Measurements from ENCODE around the gene SENP2.

SENP2 gene

DNA sequence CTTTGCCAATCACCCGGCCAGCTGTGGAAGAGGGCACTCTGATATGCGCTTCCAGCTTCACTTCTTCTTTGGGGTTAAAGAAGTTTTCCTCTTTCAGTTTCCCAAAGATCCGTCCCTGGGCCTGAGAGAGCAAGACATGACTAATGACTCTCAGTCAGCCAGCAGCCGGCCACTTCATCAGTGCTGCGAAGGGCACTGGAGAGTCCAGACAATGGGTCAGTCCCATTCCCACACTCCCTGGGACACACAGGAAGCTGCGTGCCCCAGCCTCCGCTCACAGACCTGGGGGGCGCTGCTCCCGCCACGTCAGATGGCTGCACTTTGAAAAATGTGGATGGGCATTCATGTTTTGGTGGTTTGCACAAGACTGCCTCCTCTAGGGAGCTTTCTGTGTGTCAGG is 63.3 kb downstream of the SENP2 start:
- Histone ChIP-seq H3K27me3 (ENCODE audit: control insufficient read depth, insufficient read depth, low read length) (no peaks in the 10 kb centered on the region), H3K9ac (ENCODE audit: low read depth, low read length) (no peak overlapping the region), H3K9me3 (replicated peaks; ENCODE audit: low read length) (no peaks in the 10 kb centered on the region), H3K4me3 (ENCODE audit: low read length) (no peak overlapping the region), H3K4me2 (ENCODE audit: low read length) (no peak overlapping the region), H3K36me3 (ENCODE audit: insufficient read depth, low read length) (peaks cover 82% of the 10 kb centered on the region), H3K4me1 (ENCODE audit: control insufficient read depth, insufficient read depth, low read length) (peaks cover 13% of the 10 kb centered on the region)

DNA sequence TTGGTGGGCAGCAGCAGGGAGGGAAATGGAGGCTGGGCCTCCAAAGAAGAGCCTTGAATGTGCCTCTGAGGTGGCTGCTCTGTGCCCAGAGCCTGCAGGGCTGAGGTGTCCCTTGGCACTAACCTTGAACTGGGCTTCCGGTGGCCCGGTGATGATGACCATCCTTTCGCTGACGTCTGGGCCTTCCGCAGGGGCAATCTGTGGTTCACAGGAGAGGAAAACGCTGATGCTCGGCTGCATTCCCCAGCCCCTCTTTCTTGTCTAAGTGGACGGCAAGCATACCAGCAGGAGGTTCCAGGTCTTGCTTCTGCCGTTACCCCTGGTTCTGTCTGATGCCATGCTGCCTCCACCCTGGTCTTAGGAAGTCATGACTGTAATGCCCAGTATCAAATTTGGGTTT is 65.9 kb downstream of the SENP2 start:
- Histone ChIP-seq H3K4me2 (ENCODE audit: low read length) (no peak overlapping the region), H3K4me1 (ENCODE audit: control insufficient read depth, insufficient read depth, low read length) (peaks cover 15% of the 10 kb centered on the region), H3K27me3 (ENCODE audit: control insufficient read depth, insufficient read depth, low read length) (no peaks in the 10 kb centered on the region), H3K4me3 (ENCODE audit: low read length) (no peak overlapping the region), H3K36me3 (ENCODE audit: insufficient read depth, low read length) (peaks cover 74% of the 10 kb centered on the region), H3K9me3 (replicated peaks; ENCODE audit: low read length) (no peaks in the 10 kb centered on the region), H3K9ac (ENCODE audit: low read depth, low read length) (no peak overlapping the region)

DNA sequence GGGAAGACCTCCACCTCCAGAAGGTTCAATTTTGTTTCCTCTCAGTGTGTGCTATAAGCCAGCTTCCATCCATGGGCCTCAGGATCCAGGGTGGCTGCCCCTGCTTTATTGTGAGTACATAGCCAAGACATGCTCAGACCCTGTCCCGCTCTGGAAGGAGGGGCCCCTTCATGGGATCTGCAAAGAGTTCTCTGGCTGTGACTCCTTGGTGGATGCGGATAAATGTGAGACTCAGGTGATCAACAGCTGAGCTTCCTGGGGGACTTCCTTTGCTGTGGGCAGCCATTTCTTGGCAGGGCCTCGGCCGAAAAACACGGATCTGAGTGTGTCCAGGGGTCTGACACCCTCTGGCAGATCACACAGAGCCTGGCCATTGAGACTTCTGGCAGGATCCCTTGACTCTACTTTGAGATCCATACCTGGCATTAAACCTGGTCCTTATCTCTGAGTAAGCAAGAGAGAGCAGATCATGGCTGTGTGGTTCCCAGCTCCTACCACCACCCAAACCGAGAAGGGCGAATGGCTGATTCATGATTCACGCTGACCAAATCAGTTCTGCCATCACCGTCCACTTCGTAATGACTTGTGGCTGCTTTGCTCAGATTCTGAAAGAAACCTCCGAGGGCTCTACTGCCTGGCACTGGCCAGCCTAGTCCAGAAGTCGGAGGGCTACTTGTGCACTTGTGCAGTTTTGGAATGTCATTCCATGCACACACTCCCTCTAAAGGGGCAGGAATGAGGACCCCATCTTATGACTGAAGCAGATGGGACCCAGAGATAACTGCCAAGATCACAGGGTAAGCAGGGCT is 68.1 kb downstream of the SENP2 start:
- H3K4me3 ChIP-seq (ENCODE audit: low read length) = no peak overlapping the region
- H3K9ac ChIP-seq (ENCODE audit: low read depth, low read length) = no peak overlapping the region
- no peaks in the 10 kb centered on the region for H3K9me3 ChIP-seq (replicated peaks; ENCODE audit: low read length)
- no peaks in the 10 kb centered on the region for H3K27me3 ChIP-seq (ENCODE audit: control insufficient read depth, insufficient read depth, low read length)
- H3K4me1 ChIP-seq (ENCODE audit: control insufficient read depth, insufficient read depth, low read length) = peaks cover 34% of the 10 kb centered on the region
- no peak overlapping the region for H3K4me2 ChIP-seq (ENCODE audit: low read length)
- peaks cover 68% of the 10 kb centered on the region for H3K36me3 ChIP-seq (ENCODE audit: insufficient read depth, low read length)

DNA sequence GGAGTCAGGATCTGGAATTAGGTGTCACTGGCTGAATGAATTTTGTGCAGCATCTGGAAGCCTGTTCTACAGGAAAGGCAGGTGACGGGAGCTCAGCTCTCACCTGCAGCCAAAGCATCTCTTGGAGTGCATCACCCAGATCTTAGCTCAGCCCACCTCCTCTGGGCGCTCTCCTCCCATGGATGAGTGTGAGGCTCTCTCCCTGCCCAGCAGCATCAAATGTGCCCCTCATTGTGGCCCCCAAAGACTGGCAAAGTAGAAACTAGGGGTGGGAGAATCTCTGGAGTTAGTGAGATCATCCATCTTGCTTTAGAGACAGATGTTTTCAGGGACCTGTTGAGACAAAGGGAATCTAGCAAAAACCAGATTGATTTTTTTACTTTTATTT is 68.7 kb downstream of the SENP2 start:
- Histone ChIP-seq H3K27me3 (ENCODE audit: control insufficient read depth, insufficient read depth, low read length) (no peaks in the 10 kb centered on the region), H3K36me3 (ENCODE audit: insufficient read depth, low read length) (peaks cover 62% of the 10 kb centered on the region), H3K4me2 (ENCODE audit: low read length) (no peak overlapping the region), H3K9me3 (replicated peaks; ENCODE audit: low read length) (no peaks in the 10 kb centered on the region), H3K4me1 (ENCODE audit: control insufficient read depth, insufficient read depth, low read length) (peaks cover 40% of the 10 kb centered on the region), H3K4me3 (ENCODE audit: low read length) (no peak overlapping the region), H3K9ac (ENCODE audit: low read depth, low read length) (no peak overlapping the region)

DNA sequence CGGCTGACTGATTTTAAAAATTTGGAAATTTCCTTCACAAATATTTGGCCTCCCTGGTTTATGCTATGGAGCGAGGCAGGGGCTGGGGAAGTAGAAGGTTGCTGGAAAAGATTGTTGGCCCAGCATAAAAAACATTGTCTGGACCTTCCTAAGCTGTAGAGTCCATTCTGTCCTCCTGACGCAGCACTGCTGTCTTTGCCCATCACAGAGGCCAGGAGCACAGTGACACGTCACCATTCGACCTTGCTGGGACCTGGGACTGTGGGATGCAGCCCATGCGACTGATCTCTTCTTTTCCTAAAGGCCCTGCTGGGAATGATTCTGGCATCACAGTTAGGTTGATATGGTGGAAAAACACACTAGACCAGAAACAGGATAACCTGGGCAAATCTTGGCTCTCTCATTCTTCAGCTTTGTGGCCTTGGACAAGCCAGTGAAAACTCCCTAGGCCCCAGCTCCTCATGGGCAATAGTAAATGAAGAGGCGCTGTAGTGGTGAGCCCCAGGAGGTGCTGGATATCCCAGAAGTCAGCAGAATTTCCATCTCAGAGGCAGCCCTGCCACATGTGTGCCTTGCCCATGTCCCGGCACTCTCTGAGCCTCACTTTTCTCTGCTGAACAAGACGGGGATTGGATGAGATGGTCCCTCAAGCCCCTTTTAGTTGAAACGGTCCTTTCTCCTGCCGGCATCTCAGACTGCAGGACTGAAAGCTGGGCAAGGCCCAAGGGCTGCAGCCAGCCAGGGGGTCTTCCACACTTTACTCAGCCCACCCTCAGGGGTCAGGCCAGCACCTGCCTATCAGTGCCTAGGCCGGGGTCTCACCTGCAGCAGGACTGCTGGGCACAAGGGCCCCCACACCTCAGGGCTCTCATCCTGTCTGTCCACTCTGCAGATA is 69.6 kb downstream of the SENP2 start:
- Histone ChIP-seq H3K4me3 (ENCODE audit: low read length) (peak overlapping the region; percentile 37), H3K9me3 (replicated peaks; ENCODE audit: low read length) (no peaks in the 10 kb centered on the region), H3K4me2 (ENCODE audit: low read length) (peak overlapping the region; percentile 34), H3K4me1 (ENCODE audit: control insufficient read depth, insufficient read depth, low read length) (peaks cover 49% of the 10 kb centered on the region), H3K9ac (ENCODE audit: low read depth, low read length) (peak overlapping the region; percentile 78), H3K27me3 (ENCODE audit: control insufficient read depth, insufficient read depth, low read length) (no peaks in the 10 kb centered on the region), H3K36me3 (ENCODE audit: insufficient read depth, low read length) (peaks cover 60% of the 10 kb centered on the region)

DNA sequence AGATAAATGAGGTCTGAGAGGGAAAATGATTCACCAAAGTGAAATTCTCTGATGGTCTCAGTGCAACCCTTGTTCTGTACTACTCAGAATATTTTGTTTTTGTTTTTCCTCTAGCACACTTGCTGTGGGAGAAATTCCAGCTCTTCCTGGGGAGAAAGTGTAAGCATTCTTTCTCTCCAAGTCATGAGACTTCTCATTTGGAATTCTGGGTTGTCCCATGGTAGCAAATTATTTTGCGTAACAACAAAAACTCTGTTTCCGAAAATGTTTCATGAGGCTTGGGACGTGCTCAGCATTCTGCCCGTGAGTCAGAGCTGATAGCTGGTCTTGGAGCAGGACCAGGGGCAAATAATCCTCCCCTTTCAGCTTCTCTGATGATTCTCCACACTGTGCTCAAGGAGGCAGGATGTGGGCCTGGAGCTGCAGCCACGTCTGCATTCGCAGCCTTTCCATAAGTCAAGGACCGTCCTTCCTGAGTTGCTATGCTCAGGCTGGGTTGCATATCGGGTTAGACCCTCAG is 70.3 kb downstream of the SENP2 start:
- Histone ChIP-seq H3K4me3 (ENCODE audit: low read length) (no peak overlapping the region), H3K9me3 (replicated peaks; ENCODE audit: low read length) (no peaks in the 10 kb centered on the region), H3K27me3 (ENCODE audit: control insufficient read depth, insufficient read depth, low read length) (no peaks in the 10 kb centered on the region), H3K36me3 (ENCODE audit: insufficient read depth, low read length) (peaks cover 56% of the 10 kb centered on the region), H3K4me2 (ENCODE audit: low read length) (peak overlapping the region; percentile 34), H3K4me1 (ENCODE audit: control insufficient read depth, insufficient read depth, low read length) (peaks cover 56% of the 10 kb centered on the region), H3K9ac (ENCODE audit: low read depth, low read length) (peak overlapping the region; percentile 79)

DNA sequence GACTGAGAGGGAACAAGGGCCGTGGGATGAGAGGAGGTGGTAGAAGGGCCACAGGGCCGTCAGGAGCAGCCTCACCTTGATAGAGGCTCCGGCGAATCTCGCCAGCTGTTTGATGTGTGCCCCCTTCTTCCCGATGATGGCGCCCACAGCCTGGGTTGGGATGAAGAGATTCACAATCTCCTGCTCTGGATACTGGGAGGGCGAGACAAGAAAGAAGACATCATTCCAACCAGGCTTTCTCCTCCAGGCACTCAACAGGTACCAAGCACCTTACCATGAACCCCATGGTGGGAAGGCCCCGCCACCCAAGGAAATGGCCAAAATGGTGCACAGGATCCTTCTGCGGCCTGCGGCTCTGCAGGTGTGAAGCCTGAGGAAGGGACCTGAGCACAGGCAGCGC is 71.1 kb downstream of the SENP2 start:
- H3K27me3 ChIP-seq (ENCODE audit: control insufficient read depth, insufficient read depth, low read length) = no peaks in the 10 kb centered on the region
- peak overlapping the region; percentile 15 for H3K4me3 ChIP-seq (ENCODE audit: low read length)
- H3K9ac ChIP-seq (ENCODE audit: low read depth, low read length) = peak overlapping the region; percentile 79
- no peaks in the 10 kb centered on the region for H3K9me3 ChIP-seq (replicated peaks; ENCODE audit: low read length)
- H3K4me2 ChIP-seq (ENCODE audit: low read length) = peak overlapping the region; percentile 7
- H3K4me1 ChIP-seq (ENCODE audit: control insufficient read depth, insufficient read depth, low read length) = peaks cover 56% of the 10 kb centered on the region
- H3K36me3 ChIP-seq (ENCODE audit: insufficient read depth, low read length) = peaks cover 53% of the 10 kb centered on the region

DNA sequence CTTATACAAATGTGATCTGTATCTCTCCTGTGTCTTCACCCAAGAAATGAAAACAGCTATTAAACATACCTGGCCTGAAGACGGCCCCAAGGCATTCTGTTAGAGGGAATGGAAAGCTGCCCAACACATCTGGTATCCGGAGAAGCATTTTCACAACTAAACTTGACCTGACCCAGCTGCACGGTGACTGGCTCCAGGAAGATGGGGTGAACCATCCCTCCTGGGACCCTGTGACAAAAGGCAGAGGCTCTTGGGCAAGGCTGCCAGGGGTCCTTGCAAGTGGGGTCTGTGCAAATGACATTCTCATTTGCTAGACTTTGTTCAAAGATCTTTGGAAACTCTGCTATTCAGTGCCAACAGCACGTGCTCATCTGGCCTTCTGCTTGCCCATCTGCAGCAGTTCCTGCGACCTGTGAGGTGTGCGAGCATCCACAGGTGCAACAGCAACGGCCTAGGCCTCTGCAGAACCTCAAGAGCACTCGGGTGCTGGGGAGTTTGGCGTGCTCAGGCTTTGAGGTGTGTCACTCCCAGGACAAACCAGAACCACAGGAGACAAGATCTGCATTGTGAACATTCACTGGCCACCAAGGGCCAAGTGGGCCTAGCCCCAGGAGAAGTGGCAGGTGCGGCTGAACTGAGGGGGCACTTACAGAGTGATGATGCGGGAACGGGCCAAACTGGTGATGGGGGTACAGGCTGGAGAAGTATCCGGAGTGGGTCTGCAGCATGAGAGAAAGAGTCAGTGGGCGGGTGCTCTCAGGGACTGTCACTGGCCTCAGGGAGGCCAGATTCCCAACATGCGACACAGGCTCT is 71.8 kb downstream of the SENP2 start:
- no peaks in the 10 kb centered on the region for H3K9me3 ChIP-seq (replicated peaks; ENCODE audit: low read length)
- no peaks in the 10 kb centered on the region for H3K27me3 ChIP-seq (ENCODE audit: control insufficient read depth, insufficient read depth, low read length)
- H3K4me2 ChIP-seq (ENCODE audit: low read length) = peak overlapping the region; percentile 31
- peaks cover 56% of the 10 kb centered on the region for H3K4me1 ChIP-seq (ENCODE audit: control insufficient read depth, insufficient read depth, low read length)
- H3K36me3 ChIP-seq (ENCODE audit: insufficient read depth, low read length) = peaks cover 46% of the 10 kb centered on the region
- H3K4me3 ChIP-seq (ENCODE audit: low read length) = peak overlapping the region; percentile 22
- H3K9ac ChIP-seq (ENCODE audit: low read depth, low read length) = peak overlapping the region; percentile 79

DNA sequence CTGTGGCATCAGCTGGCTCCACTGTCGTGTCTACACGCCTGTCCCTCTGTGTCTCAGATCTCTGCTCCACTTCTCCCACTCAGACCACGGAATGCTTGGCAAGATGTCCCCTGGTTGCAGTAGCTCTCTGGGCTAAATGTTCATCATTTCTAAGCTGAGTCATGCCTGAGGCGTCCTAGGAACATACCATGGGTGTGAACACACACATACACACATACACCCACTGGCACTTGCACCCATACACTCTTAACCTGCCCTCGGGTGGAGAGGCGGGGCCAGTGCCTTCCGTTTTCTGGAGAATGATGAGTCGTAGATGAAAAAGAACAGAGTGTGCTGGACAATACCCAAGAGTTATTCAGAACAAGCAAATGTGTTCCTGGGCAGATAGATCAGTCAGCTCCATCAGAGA is 72.4 kb downstream of the SENP2 start:
- H3K27me3 ChIP-seq (ENCODE audit: control insufficient read depth, insufficient read depth, low read length) = no peaks in the 10 kb centered on the region
- H3K9ac ChIP-seq (ENCODE audit: low read depth, low read length) = peak overlapping the region; percentile 79
- H3K4me3 ChIP-seq (ENCODE audit: low read length) = peak overlapping the region; percentile 22
- peak overlapping the region; percentile 31 for H3K4me2 ChIP-seq (ENCODE audit: low read length)
- peaks cover 47% of the 10 kb centered on the region for H3K36me3 ChIP-seq (ENCODE audit: insufficient read depth, low read length)
- no peaks in the 10 kb centered on the region for H3K9me3 ChIP-seq (replicated peaks; ENCODE audit: low read length)
- H3K4me1 ChIP-seq (ENCODE audit: control insufficient read depth, insufficient read depth, low read length) = peaks cover 56% of the 10 kb centered on the region

DNA sequence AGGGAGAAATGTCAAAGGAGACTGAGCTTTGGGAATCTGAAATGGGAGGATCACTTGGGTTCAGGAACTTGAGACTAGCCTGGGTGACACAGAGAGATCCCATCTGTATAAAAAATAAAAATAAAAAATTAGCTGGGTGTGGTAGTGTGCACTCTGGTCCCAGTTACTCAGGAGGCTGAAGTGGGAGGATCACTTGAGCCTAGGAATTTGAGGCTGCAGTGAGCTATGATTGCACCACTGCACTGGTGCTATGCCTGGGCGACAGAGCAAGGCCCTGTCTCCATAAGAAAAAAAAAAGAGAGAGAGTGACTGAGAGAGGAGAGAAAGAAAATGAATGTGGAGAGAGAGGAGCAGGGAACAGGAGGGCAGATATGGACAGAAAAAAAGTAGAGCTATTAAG is 72.8 kb downstream of the SENP2 start:
- H3K4me2 ChIP-seq (ENCODE audit: low read length) = peak overlapping the region; percentile 18
- peaks cover 47% of the 10 kb centered on the region for H3K36me3 ChIP-seq (ENCODE audit: insufficient read depth, low read length)
- no peak overlapping the region for H3K4me3 ChIP-seq (ENCODE audit: low read length)
- no peaks in the 10 kb centered on the region for H3K27me3 ChIP-seq (ENCODE audit: control insufficient read depth, insufficient read depth, low read length)
- H3K4me1 ChIP-seq (ENCODE audit: control insufficient read depth, insufficient read depth, low read length) = peaks cover 56% of the 10 kb centered on the region
- no peaks in the 10 kb centered on the region for H3K9me3 ChIP-seq (replicated peaks; ENCODE audit: low read length)
- H3K9ac ChIP-seq (ENCODE audit: low read depth, low read length) = peak overlapping the region; percentile 60
